ENCODE measurements around the gene TPM2.

DNA sequence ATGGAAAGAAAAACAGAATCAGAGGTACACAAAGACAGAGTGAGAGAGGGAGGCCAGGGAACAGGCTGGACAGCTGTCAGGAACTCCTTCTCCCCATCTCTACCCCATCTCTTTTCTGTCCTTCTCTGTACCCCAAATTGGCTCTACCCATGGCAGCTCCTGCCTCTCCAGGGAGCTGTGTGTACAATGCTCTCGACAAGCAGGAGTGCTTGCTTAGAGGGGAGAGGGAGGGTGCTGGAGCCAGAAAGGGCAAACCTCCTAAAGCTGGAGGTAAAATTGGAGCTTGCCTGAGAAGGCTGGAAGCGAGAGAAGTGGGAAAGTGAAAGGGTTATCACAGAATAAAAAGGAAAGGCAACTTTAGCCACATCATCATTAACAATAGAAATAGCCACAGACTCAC lies 6.4 kb downstream of the TPM2 start:
- TF ChIP-seq POLR2A (IDR thresholded peaks at IDR 0.05), result no peak
- TF ChIP-seq, protein P1, sequence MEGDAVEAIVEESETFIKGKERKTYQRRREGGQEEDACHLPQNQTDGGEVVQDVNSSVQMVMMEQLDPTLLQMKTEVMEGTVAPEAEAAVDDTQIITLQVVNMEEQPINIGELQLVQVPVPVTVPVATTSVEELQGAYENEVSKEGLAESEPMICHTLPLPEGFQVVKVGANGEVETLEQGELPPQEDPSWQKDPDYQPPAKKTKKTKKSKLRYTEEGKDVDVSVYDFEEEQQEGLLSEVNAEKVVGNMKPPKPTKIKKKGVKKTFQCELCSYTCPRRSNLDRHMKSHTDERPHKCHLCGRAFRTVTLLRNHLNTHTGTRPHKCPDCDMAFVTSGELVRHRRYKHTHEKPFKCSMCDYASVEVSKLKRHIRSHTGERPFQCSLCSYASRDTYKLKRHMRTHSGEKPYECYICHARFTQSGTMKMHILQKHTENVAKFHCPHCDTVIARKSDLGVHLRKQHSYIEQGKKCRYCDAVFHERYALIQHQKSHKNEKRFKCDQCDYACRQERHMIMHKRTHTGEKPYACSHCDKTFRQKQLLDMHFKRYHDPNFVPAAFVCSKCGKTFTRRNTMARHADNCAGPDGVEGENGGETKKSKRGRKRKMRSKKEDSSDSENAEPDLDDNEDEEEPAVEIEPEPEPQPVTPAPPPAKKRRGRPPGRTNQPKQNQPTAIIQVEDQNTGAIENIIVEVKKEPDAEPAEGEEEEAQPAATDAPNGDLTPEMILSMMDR (IDR thresholded peaks at IDR 0.05), result no peak
